VCaP (cell line): ENCODE measurements around the gene TCEAL8.

Experiments used
- H3K27ac ChIP-seq: fragments of 450-650 bp; 2 replicates; pipeline ENCODE4 v1.5.1; 2017
- TF ChIP-seq, protein P1 (sequence below): fragments of 450-650 bp; conservative IDR thresholded peaks from 2 replicates; pipeline ENCODE4 v1.5.1; 2017; ENCODE audit warnings: mild to moderate bottlenecking, moderate library complexity

TCEAL8 gene

DNA sequence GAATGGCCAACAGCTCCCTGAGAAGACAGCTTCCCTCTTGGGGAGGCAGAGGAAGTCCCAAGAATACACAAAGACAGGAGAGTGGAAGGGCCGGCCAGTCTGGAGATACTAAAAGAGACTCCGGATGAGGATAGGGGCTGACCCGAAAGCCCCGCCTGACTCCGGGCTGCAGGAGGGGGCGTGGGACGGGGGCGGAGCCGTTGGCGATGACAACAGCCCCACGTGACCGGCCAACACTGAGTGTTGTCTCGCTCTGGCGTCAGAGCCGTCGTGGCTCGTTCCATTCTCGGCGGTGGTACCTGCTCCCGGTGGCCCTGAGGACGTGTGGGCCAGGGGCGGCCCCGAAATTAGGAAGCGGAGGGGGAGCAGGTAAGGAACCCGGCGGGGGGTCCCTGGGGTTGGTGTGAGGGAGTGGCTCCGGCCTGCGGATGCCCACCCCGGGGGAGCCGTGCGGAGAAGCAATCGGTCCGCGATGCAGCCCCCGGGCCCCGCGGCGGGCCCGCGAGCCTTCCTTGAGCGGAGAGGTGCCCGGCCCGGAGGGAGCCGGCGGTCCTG, 40.0 kb downstream of the TCEAL8 start, which contains the start of gene BEX4:
BEX4 (plus strand) TSS at position 239 of the 555 bp plus-strand sequence. CDS start 1,046 bp downstream, outside the sequence.
- TF ChIP-seq, protein P1, sequence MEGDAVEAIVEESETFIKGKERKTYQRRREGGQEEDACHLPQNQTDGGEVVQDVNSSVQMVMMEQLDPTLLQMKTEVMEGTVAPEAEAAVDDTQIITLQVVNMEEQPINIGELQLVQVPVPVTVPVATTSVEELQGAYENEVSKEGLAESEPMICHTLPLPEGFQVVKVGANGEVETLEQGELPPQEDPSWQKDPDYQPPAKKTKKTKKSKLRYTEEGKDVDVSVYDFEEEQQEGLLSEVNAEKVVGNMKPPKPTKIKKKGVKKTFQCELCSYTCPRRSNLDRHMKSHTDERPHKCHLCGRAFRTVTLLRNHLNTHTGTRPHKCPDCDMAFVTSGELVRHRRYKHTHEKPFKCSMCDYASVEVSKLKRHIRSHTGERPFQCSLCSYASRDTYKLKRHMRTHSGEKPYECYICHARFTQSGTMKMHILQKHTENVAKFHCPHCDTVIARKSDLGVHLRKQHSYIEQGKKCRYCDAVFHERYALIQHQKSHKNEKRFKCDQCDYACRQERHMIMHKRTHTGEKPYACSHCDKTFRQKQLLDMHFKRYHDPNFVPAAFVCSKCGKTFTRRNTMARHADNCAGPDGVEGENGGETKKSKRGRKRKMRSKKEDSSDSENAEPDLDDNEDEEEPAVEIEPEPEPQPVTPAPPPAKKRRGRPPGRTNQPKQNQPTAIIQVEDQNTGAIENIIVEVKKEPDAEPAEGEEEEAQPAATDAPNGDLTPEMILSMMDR = no peak
- H3K27ac ChIP-seq = peak within 1 kb of the TSS; percentile 30; the same call in 1 of the 2 replicates

DNA sequence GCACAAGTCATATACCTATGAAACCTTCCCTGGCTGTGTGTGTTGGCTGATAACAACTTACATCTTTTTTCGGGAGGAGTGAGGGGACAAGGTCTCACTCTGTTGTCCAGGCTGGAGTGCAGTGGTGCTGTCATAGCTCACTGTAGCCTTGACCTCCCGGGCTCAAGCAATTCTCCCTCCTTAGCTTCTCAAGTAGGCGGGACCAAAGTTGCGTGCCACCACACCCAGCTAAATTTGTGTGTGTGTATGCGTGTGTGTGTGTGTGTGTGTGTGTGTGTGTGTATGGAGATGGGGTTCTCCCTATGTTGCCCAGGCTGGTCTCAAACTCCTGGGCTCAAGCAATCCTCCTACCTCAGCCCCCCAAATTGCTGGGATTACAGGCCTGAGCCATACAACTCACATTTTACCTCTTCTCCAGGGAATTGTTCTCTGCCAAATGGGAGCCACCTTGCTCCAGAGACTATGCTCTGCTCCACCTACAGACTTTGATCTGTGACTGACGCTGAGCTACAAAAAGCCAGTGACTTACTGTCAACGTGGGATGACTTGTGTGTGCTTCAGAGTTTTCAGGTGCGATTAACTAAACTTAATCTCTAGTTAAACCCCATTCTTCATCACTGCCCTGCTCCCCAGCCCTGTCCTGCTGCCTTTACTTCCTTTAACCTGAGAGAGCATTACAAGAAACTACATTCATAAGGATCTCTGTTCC, 42.1 kb downstream of the TCEAL8 start:
- no peak overlapping the region for H3K27ac ChIP-seq
- TF ChIP-seq, protein P1 = no peak

DNA sequence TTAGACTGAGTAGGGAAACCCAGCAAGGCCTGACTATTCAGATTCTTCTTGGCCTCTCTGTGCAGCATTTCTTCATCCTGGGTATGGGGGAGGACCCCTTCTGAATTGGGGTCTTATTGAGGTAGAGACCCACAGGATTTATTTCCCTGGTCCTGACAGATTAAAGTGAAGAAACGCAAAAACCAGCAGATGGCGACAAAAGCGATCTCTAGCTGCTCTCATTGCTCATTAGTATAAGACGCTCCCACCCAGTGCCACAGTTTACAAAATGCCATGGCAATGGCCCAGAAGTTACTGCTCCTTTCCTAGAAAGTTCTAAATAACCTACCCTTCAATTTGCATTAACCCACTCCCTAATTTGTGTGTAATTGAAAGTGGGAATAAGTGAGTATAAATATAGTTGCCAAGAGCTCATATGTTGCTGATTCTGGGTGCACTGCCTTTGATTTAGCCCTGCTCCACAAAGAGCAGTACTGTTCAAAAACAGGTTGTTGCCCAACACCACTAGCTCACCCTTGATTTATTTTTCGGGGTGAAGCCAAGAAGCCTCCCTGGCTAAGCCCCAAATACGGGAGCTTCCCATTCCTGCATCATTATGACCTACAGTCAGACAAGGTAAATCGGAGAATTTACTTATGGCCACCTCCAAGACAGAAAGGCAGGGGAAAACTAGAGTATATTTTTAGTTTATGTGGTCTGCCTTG, 43.8 kb downstream of the TCEAL8 start:
- TF ChIP-seq, protein P1 = peak; percentile 67
- H3K27ac ChIP-seq = no peak overlapping the region

- TF ChIP-seq, protein P1 = no peak
Measured at GRCh38 chrX:103210056-103210455, 44.9 kb downstream of the TCEAL8 start.

More at GRCh38 chrX:103210056-103210455, 44.9 kb downstream of the TCEAL8 start:
- H3K27ac ChIP-seq = no peak overlapping the region
